ENCODE data around the gene SYNPR.
"Not testable (repeated sequence)": the region's sequence is repeated elsewhere in the genome, so short reads cannot be mapped to it uniquely, and the experiment has no call there.

The SYNPR gene

GRCh38 chr3:63635186-63635585 lies 357.1 kb downstream of the SYNPR start:
- Histone ChIP-seq H3K4me3 (ENCODE audit: low read depth, low read length) (no peak overlapping the region), H3K27me3 (ENCODE audit: insufficient read depth, low read depth, severe bottlenecking) (no peaks in the 10 kb centered on the region), H3K36me3 (no peaks in the 10 kb centered on the region), H3K27ac (no peak overlapping the region), H3K9me3 (ENCODE audit: severe bottlenecking) (peaks cover 3% of the 10 kb centered on the region)
- no peak for DNase-seq
- no peak for TF ChIP-seq CTCF (IDR thresholded peaks at IDR 0.05; ENCODE audit: low read depth, low read length)

DNA sequence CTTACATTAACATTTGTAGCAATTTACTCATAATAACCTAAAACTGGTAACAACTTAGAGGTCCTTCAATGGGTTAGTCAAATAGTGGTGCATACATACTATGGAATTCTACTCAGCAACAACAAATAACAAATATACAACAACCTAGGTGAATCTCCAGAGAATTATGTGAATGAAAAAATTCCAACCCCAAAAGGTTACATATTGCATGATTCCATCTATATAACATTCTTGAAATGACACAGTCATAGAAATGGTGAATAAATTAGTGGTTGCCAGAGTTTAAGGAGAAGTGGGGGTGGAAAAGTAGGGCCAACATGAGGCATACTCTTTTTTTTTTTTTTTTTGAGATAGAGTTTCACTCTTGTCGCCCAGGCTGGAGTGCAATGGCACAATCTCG lies 361.7 kb downstream of the SYNPR start:
- Histone ChIP-seq H3K36me3 (no peaks in the 10 kb centered on the region), H3K4me3 (ENCODE audit: low read depth, low read length) (no peak overlapping the region), H3K9me3 (ENCODE audit: severe bottlenecking) (peaks cover 3% of the 10 kb centered on the region), H3K27ac (no peak overlapping the region), H3K27me3 (ENCODE audit: insufficient read depth, low read depth, severe bottlenecking) (no peaks in the 10 kb centered on the region)
- DNase-seq = no peak
- TF ChIP-seq CTCF (IDR thresholded peaks at IDR 0.05; ENCODE audit: low read depth, low read length) = no peak

DNA sequence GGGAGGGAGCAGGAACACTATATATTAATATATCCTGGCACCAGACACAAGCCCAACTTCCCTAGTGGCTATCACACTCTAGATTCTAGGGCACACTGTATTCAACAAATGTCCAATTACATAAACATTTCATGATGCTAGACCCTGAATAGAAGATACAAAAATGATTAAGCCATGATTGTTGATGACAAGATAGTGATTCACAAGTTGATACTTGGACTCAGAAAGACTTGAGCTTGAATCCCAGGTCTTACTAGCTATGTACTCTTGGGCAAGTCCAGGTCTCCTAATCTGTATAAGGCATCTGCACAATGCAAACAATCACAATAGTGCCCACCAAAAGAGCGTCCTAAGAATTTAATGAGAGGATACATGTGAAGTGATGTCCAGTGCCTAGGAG lies 364.4 kb downstream of the SYNPR start:
- Histone ChIP-seq H3K27ac (no peak overlapping the region), H3K9me3 (ENCODE audit: severe bottlenecking) (peaks cover 3% of the 10 kb centered on the region), H3K36me3 (no peaks in the 10 kb centered on the region), H3K4me3 (ENCODE audit: low read depth, low read length) (no peak overlapping the region), H3K27me3 (ENCODE audit: insufficient read depth, low read depth, severe bottlenecking) (no peaks in the 10 kb centered on the region)
- no peak for DNase-seq
- TF ChIP-seq CTCF (IDR thresholded peaks at IDR 0.05; ENCODE audit: low read depth, low read length) = no peak

DNA sequence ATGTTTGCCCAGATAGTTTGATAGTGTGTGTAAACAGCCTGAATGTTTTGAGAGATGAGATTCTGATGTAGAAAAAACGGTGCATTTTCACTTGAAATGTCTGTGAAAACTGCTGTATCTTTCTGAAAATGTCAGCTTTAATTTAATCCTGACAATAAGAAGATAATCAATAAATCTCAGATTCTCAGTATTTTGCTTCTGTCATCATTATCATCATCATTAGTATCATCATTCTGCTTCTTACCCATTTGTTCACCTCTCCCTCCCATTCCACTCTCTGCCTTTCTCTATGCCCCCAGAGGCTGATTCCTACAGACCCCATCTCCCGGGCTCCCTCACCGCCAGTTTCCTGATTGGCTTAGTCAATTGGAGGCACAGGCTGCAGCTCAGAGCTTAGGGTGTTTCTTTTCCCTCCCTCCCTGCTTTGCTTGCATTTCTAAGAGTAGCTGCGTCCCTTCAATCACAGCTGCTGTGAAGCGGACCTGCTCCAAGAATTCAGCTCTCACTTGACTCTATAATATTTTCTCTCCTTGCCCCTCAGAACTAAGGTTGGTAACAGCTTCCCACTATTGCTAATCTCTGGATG lies 366.2 kb downstream of the SYNPR start:
- H3K27me3 ChIP-seq (ENCODE audit: insufficient read depth, low read depth, severe bottlenecking) = no peaks in the 10 kb centered on the region
- no peaks in the 10 kb centered on the region for H3K36me3 ChIP-seq
- no peak overlapping the region for H3K27ac ChIP-seq
- no peak overlapping the region for H3K4me3 ChIP-seq (ENCODE audit: low read depth, low read length)
- H3K9me3 ChIP-seq (ENCODE audit: severe bottlenecking) = no peaks in the 10 kb centered on the region
- no peak for DNase-seq
- no peak for TF ChIP-seq CTCF (IDR thresholded peaks at IDR 0.05; ENCODE audit: low read depth, low read length)

- not testable (repeated sequence) for DNase-seq; H3K4me3 ChIP-seq (ENCODE audit: low read depth, low read length); H3K36me3 ChIP-seq; H3K27me3 ChIP-seq (ENCODE audit: insufficient read depth, low read depth, severe bottlenecking); H3K27ac ChIP-seq; H3K9me3 ChIP-seq (ENCODE audit: severe bottlenecking)
Observed at GRCh38 chr3:63644928-63645781, 367.0 kb downstream of the SYNPR start.

DNA sequence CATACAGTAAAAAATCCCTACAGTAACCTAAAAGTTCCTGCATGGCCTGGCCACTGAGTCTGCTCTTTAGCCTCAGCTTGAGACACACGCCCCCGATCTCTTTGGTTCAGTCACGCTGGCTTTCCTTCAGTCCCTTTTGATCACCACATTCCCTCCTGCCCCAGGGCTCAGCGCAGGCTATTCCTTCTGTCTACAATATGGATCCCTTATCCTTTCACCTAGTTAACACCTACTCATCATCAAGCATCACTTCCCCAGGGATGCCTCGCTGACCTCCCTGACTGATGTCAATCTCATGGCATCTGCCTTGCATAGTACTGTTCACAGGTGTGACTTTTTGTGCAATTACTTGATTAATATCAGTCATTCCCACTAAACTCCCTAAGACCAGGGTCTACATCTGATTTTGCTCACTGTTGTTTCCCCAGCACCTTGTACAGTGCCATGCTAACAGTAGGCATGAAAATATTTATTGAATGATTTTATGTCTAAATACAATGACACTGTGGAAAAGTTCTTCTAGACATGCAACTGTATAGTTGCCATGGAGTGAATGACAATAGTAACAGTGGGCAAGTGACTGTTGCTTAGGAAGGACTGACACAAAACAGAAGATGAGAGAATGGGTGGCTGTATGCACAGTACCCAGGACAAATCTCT lies 374.1 kb downstream of the SYNPR start, which contains the start of gene SNTN:
Gene SNTN, plus strand, starts transcription at position 610 of the 660 bp plus-strand sequence. Its CDS starts 13 bp downstream, at position 623.
- Histone ChIP-seq H3K27ac (no peak within 1 kb of the TSS), H3K27me3 (ENCODE audit: insufficient read depth, low read depth, severe bottlenecking) (no peaks in the 10 kb centered on the region), H3K36me3 (no peaks in the 10 kb centered on the region), H3K9me3 (ENCODE audit: severe bottlenecking) (no peaks in the 10 kb centered on the region), H3K4me3 (ENCODE audit: low read depth, low read length) (no peak within 1 kb of the TSS)
- no peak for TF ChIP-seq CTCF (IDR thresholded peaks at IDR 0.05; ENCODE audit: low read depth, low read length)
- DNase-seq = no peak

Data from WERI-Rb-1 (cell line).